Retinal pigment epithelial cell (primary cell): ENCODE measurements around the gene ARHGAP9.
"Not testable (repeated sequence)": the region's sequence is repeated elsewhere in the genome, so short reads cannot be mapped to it uniquely, and the experiment has no call there.

ENCODE experiments used
- DNase-seq: peaks from one replicate; pipeline ENCODE4 v3.0.0-alpha.2; 2010; ENCODE audit warnings: low read depth
- H3K4me3 ChIP-seq: 2 replicates; pipeline ENCODE4 v1.5.1; 2011; ENCODE audit warnings: mild to moderate bottlenecking, low read length, control low read depth, moderate library complexity
- CTCF ChIP-seq: conservative IDR thresholded peaks from 2 replicates; pipeline ENCODE4 v1.5.1; 2011; ENCODE audit warnings: low read depth, low read length, control low read depth, inconsistent platforms

The ARHGAP9 gene

GRCh38 chr12:57449375-57449774, 30.3 kb downstream of the ARHGAP9 start:
- no peak for TF ChIP-seq CTCF
- no peak for DNase-seq
- H3K4me3 ChIP-seq: no peak overlapping the region

GRCh38 chr12:57448669-57449068, 31.0 kb downstream of the ARHGAP9 start:
- TF ChIP-seq CTCF: no peak
- DNase-seq: no peak
- H3K4me3 ChIP-seq: no peak overlapping the region

- no peak for DNase-seq
- no peak for TF ChIP-seq CTCF
- no peak overlapping the region for H3K4me3 ChIP-seq
Observed at GRCh38 chr12:57446292-57446960, 33.2 kb downstream of the ARHGAP9 start.

- no peak overlapping the region for H3K4me3 ChIP-seq
- no peak for DNase-seq
- no peak for TF ChIP-seq CTCF
Observed at GRCh38 chr12:57444744-57445143, 34.9 kb downstream of the ARHGAP9 start.

GRCh38 chr12:57444337-57444736, 35.3 kb downstream of the ARHGAP9 start:
- DNase-seq, H3K4me3 ChIP-seq: not testable (repeated sequence)

GRCh38 chr12:57441846-57442427, 37.7 kb downstream of the ARHGAP9 start:
- DNase-seq: no peak
- H3K4me3 ChIP-seq: no peak overlapping the region
- TF ChIP-seq CTCF: no peak

- not testable (repeated sequence) for H3K4me3 ChIP-seq, DNase-seq
Observed at GRCh38 chr12:57441393-57441792, 38.3 kb downstream of the ARHGAP9 start.

GRCh38 chr12:57439762-57440266, 39.9 kb downstream of the ARHGAP9 start:
- no peak for TF ChIP-seq CTCF
- no peak for DNase-seq
- no peak overlapping the region for H3K4me3 ChIP-seq
